Endodermal cell (in vitro differentiated cells): ENCODE results near the gene PARD3B. TPM values are rescaled to one million over a fixed set of nuclear protein-coding genes. Genes with fewer than 3 reads are reported as not detected.

Experiments used
- DNase-seq: peaks from one replicate; pipeline ENCODE4 v3.0.0-alpha.2; 2017
- H3K27ac ChIP-seq: 2 replicates; pipeline ENCODE4 v1.5.1; 2013; ENCODE audit warnings: mild to moderate bottlenecking, low read depth, low read length, moderate library complexity
- H3K27me3 ChIP-seq: 2 replicates; pipeline ENCODE4 v1.6.1; 2013; ENCODE audit warnings: mild to moderate bottlenecking, low read length, moderate library complexity; ENCODE audit not compliant: insufficient read depth, control insufficient read depth, poor library complexity, severe bottlenecking
- H3K36me3 ChIP-seq: 2 replicates; pipeline ENCODE4 v1.7.0; 2013; ENCODE audit warnings: mild to moderate bottlenecking, low read length, moderate library complexity; ENCODE audit not compliant: control insufficient read depth, insufficient read depth
- H3K4me1 ChIP-seq: one replicate; pipeline ENCODE4 v1.7.0; 2013; ENCODE audit warnings: low read length; ENCODE audit not compliant: control insufficient read depth, insufficient read depth
- H3K4me3 ChIP-seq: 2 replicates; pipeline ENCODE4 v1.5.1; 2013; ENCODE audit warnings: mild to moderate bottlenecking, low read length, moderate library complexity
- H3K9ac ChIP-seq: 2 replicates; pipeline ENCODE4 v1.6.1; 2013; ENCODE audit warnings: mild to moderate bottlenecking, low read length, moderate library complexity; ENCODE audit not compliant: poor library complexity, severe bottlenecking; ENCODE audit errors: extremely low read depth
- H3K9me3 ChIP-seq: 2 replicates; pipeline ENCODE4 v1.6.1; 2013; ENCODE audit warnings: mild to moderate bottlenecking, low read length, moderate library complexity; ENCODE audit not compliant: control insufficient read depth
- H3K27ac Mint-ChIP-seq: 2 replicates; pipeline ENCODE4 v1.8.0; 2020; ENCODE audit warnings: mixed read lengths
- H3K27me3 Mint-ChIP-seq: 2 replicates; pipeline ENCODE4 v1.8.0; 2021; ENCODE audit warnings: mild to moderate bottlenecking, mixed read lengths; ENCODE audit not compliant: insufficient read depth
- H3K36me3 Mint-ChIP-seq: 2 replicates; pipeline ENCODE4 v1.8.0; 2020; ENCODE audit warnings: low read depth, mixed read lengths
- H3K4me1 Mint-ChIP-seq: 2 replicates; pipeline ENCODE4 v1.8.0; 2020; ENCODE audit warnings: mixed read lengths
- H3K4me3 Mint-ChIP-seq: 2 replicates; pipeline ENCODE4 v1.8.0; 2020; ENCODE audit warnings: mild to moderate bottlenecking, moderate library complexity, mixed read lengths
- H3K9me3 Mint-ChIP-seq: 2 replicates; pipeline ENCODE4 v1.8.0; 2020; ENCODE audit warnings: mild to moderate bottlenecking, mixed read lengths
- WGBS, 2 experiments: methylation state at CpG; one replicate each; pipeline versions ENCODE4 v1.1.5 to v1.1.7; 2013; ENCODE audit warnings: missing lambda C conversion rate in 2 of 2, mixed read lengths in 1 of 2; ENCODE audit not compliant: insufficient coverage in 1 of 2, insufficient read length in 1 of 2; 5-methylcytosine and 5-hydroxymethylcytosine counted together
- total RNA-seq, 2 donors: library from RNA; stranded (reverse); fragmentation: NEBNext Ultra II Directional in 1 of 2; extraction: Animal tissue kit (Norgen Biotek cat#: 25700) in 1 of 2; gene quantifications; 2 replicates in 1 of 2; 3 replicates in 1 of 2; pipeline ENCODE4 v1.2.1, GENCODE V29; 2021
- TF ChIP-seq, protein P1 (sequence below): fragments of 200-600 bp; sonication (generic); conservative IDR thresholded peaks from 2 replicates; pipeline ENCODE4 v1.5.0; 2021; ENCODE audit warnings: antibody characterized with exemption, mild to moderate bottlenecking

PARD3B gene
- total RNA-seq, 2 donors from 2014 or later = 2.5 to 5.6 TPM

GRCh38 chr2:204913854-204914464 lies 368.7 kb downstream of the PARD3B start:
- Mint-ChIP-seq H3K4me3 (no peak overlapping the region), H3K27me3 (no peaks in the 10 kb centered on the region), H3K36me3 (no peaks in the 10 kb centered on the region), H3K27ac (no peak overlapping the region), H3K9me3 (no peaks in the 10 kb centered on the region), H3K4me1 (no peaks in the 10 kb centered on the region)
- no peaks in the 10 kb centered on the region for H3K4me1 ChIP-seq
- 93 to 95% methylated on average over 4 to 8 of the region's 8 CpGs for WGBS, 2 experiments
- no peaks in the 10 kb centered on the region for H3K9me3 ChIP-seq
- H3K4me3 ChIP-seq = no peak overlapping the region
- no peaks in the 10 kb centered on the region for H3K27me3 ChIP-seq
- DNase-seq = no peak
- H3K27ac ChIP-seq = no peak overlapping the region
- TF ChIP-seq, protein P1, sequence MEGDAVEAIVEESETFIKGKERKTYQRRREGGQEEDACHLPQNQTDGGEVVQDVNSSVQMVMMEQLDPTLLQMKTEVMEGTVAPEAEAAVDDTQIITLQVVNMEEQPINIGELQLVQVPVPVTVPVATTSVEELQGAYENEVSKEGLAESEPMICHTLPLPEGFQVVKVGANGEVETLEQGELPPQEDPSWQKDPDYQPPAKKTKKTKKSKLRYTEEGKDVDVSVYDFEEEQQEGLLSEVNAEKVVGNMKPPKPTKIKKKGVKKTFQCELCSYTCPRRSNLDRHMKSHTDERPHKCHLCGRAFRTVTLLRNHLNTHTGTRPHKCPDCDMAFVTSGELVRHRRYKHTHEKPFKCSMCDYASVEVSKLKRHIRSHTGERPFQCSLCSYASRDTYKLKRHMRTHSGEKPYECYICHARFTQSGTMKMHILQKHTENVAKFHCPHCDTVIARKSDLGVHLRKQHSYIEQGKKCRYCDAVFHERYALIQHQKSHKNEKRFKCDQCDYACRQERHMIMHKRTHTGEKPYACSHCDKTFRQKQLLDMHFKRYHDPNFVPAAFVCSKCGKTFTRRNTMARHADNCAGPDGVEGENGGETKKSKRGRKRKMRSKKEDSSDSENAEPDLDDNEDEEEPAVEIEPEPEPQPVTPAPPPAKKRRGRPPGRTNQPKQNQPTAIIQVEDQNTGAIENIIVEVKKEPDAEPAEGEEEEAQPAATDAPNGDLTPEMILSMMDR = no peak
- no peak overlapping the region for H3K9ac ChIP-seq
- no peaks in the 10 kb centered on the region for H3K36me3 ChIP-seq

- no peaks in the 10 kb centered on the region for H3K36me3 Mint-ChIP-seq
- Histone ChIP-seq H3K4me1 (no peaks in the 10 kb centered on the region), H3K4me3 (no peak overlapping the region), H3K9ac (no peak overlapping the region), H3K27ac (no peak overlapping the region), H3K9me3 (no peaks in the 10 kb centered on the region), H3K36me3 (no peaks in the 10 kb centered on the region), H3K27me3 (no peaks in the 10 kb centered on the region)
- H3K27ac Mint-ChIP-seq = no peak overlapping the region
- no peaks in the 10 kb centered on the region for H3K4me1 Mint-ChIP-seq
- 95 to 100% methylated on average over 9 of the region's 9 CpGs for WGBS, 2 experiments
- H3K9me3 Mint-ChIP-seq = no peaks in the 10 kb centered on the region
- no peak for DNase-seq
- no peak overlapping the region for H3K4me3 Mint-ChIP-seq
- TF ChIP-seq, protein P1 = no peak
- no peaks in the 10 kb centered on the region for H3K27me3 Mint-ChIP-seq
Measured at GRCh38 chr2:204914708-204915107, 369.4 kb downstream of the PARD3B start.

DNA sequence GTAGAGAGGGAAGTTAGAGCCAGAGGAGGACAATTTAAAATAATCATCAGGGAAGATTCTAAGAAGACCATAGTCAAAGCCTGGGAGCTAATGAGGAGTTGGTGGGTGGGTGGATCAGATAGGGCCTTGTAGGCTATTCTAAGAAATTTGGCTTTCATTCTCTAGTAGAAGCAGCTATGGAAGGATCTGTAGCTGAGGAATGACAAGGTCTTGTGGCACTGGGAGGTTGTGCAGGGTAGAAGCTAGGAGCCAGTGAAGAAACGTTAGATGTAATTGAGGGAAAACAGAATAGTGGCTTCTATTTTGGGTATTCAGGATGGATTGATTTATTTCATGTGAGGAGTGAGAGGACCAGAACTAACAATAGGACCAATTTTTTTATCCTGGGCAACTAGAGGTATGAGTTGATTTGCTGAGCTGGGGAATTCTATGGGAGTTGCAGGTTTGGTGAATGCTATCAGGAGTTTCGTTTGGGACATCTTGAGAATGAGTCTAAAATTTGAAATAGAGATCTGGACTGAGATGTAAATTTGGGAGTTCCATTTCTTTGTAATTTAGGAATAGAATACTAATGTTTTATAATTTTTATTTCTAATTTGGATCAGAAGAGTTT lies 371.9 kb downstream of the PARD3B start:
- Histone ChIP-seq H3K4me3 (no peak overlapping the region), H3K9ac (no peak overlapping the region), H3K27ac (no peak overlapping the region), H3K36me3 (no peaks in the 10 kb centered on the region), H3K9me3 (no peaks in the 10 kb centered on the region), H3K27me3 (no peaks in the 10 kb centered on the region), H3K4me1 (no peaks in the 10 kb centered on the region)
- no peaks in the 10 kb centered on the region for H3K36me3 Mint-ChIP-seq
- TF ChIP-seq, protein P1 = no peak
- no peak overlapping the region for H3K4me3 Mint-ChIP-seq
- 93 to 94% methylated on average over 2 of the region's 2 CpGs for WGBS, 2 experiments
- H3K9me3 Mint-ChIP-seq = no peaks in the 10 kb centered on the region
- no peaks in the 10 kb centered on the region for H3K4me1 Mint-ChIP-seq
- no peak for DNase-seq
- no peaks in the 10 kb centered on the region for H3K27me3 Mint-ChIP-seq
- no peak overlapping the region for H3K27ac Mint-ChIP-seq
